Chondrocyte (in vitro differentiated cells): ENCODE results near the gene ZNF480. TPM values are rescaled to one million over a fixed set of nuclear protein-coding genes. Genes with fewer than 3 reads are reported as not detected.

Experiments used
- DNase-seq: peaks from one replicate; pipeline ENCODE4 v3.0.0; 2021; ENCODE audit warnings: mixed read lengths, low spot score
- H3K27ac Mint-ChIP-seq: one replicate; pipeline ENCODE4 v1.8.0; 2021; ENCODE audit warnings: mild to moderate bottlenecking, moderate library complexity, mixed read lengths; ENCODE audit not compliant: unreplicated experiment
- H3K27me3 Mint-ChIP-seq: 2 replicates; pipeline ENCODE4 v1.8.0; 2021; ENCODE audit warnings: low read depth, mixed read lengths
- H3K36me3 Mint-ChIP-seq: 2 replicates; pipeline ENCODE4 v1.8.0; 2021; ENCODE audit warnings: low read depth, mixed read lengths
- H3K4me1 Mint-ChIP-seq: 2 replicates; pipeline ENCODE4 v1.8.0; 2021; ENCODE audit warnings: low read depth, mild to moderate bottlenecking, mixed read lengths
- H3K4me3 Mint-ChIP-seq: one replicate; pipeline ENCODE4 v1.8.0; 2021; ENCODE audit warnings: mild to moderate bottlenecking, moderate library complexity, mixed read lengths; ENCODE audit not compliant: unreplicated experiment
- H3K9me3 Mint-ChIP-seq: 2 replicates; pipeline ENCODE4 v1.8.0; 2021; ENCODE audit warnings: low read depth, mixed read lengths
- total RNA-seq: library from RNA; stranded (reverse); gene quantifications from 3 replicates; pipeline ENCODE4 v1.2.1, GENCODE V29; 2021
- TF ChIP-seq, protein P1 (sequence below): fragments of 200-600 bp; sonication (generic); IDR thresholded peaks from 2 replicates; pipeline ENCODE4 v1.5.0; 2021; ENCODE audit warnings: antibody characterized with exemption, mild to moderate bottlenecking, moderate library complexity

Gene ZNF480
- total RNA-seq, 1 donor from 2014 or later, result 10.0 TPM

DNA sequence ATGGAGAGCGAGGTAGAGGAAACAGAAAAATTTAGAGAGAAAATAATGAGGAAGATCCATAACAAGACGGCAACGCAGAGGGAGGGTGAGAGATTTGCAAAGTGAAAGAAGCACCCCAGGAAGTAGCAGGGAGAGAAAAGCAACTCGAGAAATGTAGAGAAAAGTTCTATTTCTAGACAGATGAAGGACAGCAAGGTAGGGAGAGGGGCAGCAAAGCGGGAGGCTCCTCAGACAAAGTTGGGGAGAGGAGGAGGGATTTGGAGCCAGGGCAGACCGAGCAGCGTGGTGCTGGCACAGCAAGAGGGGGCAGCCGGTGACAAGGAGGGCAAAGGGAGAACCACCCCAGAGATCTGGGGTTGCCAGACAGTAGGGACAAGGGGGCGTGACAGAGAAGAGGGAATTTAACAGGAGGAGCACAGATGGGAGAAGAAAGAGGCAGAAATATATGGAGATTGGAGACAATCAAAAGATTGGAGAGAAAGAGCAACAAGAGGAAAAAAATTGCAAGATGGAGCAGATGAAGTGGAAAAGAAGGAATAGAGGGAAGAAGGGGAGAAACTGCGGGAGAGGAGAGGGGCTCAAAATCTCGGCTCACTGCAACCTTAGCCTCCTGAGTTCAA lies 26.6 kb upstream of the ZNF480 start:
- Mint-ChIP-seq H3K9me3 (no peaks in the 10 kb centered on the region), H3K36me3 (peaks cover 13% of the 10 kb centered on the region), H3K27me3 (no peaks in the 10 kb centered on the region), H3K4me1 (peaks cover 32% of the 10 kb centered on the region), H3K4me3 (peak overlapping the region; percentile 100), H3K27ac (peak overlapping the region; percentile 98)
- TF ChIP-seq, protein P1, sequence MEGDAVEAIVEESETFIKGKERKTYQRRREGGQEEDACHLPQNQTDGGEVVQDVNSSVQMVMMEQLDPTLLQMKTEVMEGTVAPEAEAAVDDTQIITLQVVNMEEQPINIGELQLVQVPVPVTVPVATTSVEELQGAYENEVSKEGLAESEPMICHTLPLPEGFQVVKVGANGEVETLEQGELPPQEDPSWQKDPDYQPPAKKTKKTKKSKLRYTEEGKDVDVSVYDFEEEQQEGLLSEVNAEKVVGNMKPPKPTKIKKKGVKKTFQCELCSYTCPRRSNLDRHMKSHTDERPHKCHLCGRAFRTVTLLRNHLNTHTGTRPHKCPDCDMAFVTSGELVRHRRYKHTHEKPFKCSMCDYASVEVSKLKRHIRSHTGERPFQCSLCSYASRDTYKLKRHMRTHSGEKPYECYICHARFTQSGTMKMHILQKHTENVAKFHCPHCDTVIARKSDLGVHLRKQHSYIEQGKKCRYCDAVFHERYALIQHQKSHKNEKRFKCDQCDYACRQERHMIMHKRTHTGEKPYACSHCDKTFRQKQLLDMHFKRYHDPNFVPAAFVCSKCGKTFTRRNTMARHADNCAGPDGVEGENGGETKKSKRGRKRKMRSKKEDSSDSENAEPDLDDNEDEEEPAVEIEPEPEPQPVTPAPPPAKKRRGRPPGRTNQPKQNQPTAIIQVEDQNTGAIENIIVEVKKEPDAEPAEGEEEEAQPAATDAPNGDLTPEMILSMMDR, result peak; percentile 7
- no peak for DNase-seq

DNA sequence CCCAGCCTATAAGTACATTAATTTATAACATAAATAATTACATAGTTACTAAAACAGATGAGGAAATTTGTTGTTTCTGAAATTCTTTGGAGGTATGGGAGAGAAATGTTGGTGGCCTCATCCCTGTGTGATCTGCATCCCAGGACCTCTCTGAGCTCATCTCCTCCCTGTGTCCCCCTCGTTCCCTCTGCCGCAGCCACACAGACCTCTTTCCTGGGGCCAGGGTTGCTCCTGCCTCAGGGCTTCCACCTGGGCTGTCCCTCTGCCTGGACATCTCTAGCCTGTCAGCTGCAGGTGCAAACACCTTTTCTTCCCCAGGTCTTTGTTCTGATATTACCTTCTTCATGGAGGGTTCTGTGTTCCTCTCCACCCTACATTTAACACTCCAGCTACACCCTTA lies 23.7 kb upstream of the ZNF480 start:
- Mint-ChIP-seq H3K36me3 (peaks cover 17% of the 10 kb centered on the region), H3K27ac (no peak overlapping the region), H3K27me3 (no peaks in the 10 kb centered on the region), H3K4me3 (no peak overlapping the region), H3K9me3 (no peaks in the 10 kb centered on the region), H3K4me1 (peaks cover 41% of the 10 kb centered on the region)
- DNase-seq, result no peak
- TF ChIP-seq, protein P1, result no peak

DNA sequence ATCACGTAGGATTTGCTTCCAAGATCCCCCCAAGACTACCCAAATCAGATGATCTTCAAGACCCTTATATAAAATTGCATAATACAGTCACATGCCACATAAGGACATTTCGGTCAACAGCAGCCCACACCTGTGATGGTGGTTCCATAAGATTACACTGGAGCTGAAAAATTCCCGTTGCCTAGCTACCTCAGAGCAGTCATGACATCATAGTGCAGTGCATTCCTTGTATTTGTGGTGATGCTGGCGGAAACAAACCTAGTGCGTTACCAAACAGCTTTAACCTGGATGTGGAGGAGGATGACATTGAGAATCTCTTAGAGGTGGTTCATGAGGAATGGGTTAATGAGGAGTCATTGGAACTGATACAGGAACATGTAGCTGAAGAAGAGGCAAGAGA lies 22.8 kb upstream of the ZNF480 start:
- no peak for DNase-seq
- Mint-ChIP-seq H3K9me3 (peaks cover 4% of the 10 kb centered on the region), H3K27ac (no peak overlapping the region), H3K4me3 (no peak overlapping the region), H3K4me1 (peaks cover 37% of the 10 kb centered on the region), H3K36me3 (peaks cover 21% of the 10 kb centered on the region), H3K27me3 (no peaks in the 10 kb centered on the region)
- TF ChIP-seq, protein P1, result no peak

DNA sequence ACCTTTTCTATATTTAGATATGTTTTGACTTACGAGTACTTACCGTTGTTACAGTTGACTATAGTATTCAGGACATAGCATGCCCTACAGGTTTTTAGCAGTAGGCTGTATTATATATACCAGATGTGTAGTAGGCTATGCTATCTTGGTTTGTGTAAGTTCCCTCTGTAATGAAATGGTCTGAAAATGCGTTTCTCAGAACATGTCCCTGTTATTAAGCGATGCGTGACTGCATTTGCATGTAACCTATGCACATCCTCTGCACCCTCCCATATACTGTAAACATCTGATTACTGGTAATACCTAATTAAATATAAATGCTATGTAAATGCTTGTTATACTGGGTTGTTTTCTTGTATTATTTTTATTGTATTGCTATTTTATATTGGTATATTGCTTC lies 21.0 kb upstream of the ZNF480 start:
- peaks cover 6% of the 10 kb centered on the region for H3K9me3 Mint-ChIP-seq
- H3K27ac Mint-ChIP-seq, result no peak overlapping the region
- TF ChIP-seq, protein P1, result no peak
- H3K36me3 Mint-ChIP-seq, result peaks cover 16% of the 10 kb centered on the region
- no peak for DNase-seq
- no peak overlapping the region for H3K4me3 Mint-ChIP-seq
- H3K27me3 Mint-ChIP-seq, result no peaks in the 10 kb centered on the region
- H3K4me1 Mint-ChIP-seq, result peaks cover 26% of the 10 kb centered on the region

DNA sequence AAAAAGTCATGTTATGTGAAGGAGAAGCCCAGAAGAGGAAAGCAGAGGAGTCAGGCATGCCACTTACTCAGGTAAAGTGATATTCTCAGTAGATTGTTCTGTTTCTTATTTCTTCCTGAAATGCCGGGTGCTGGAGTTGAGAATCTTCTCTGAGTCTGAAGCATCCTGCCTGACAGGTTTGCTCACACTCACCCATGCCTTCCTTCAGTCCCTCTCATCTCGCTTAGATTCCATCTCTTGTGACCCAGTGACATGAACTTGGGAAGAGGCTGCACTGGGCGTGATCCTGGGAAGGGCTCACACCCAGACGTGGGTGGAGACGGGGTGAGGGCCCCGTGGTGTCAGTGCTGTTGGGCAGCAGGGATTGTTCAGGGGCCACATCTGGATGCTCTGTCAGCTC lies 19.5 kb upstream of the ZNF480 start:
- H3K36me3 Mint-ChIP-seq, result peaks cover 13% of the 10 kb centered on the region
- TF ChIP-seq, protein P1, result no peak
- H3K27me3 Mint-ChIP-seq, result no peaks in the 10 kb centered on the region
- H3K27ac Mint-ChIP-seq, result no peak overlapping the region
- peaks cover 16% of the 10 kb centered on the region for H3K4me1 Mint-ChIP-seq
- no peak overlapping the region for H3K4me3 Mint-ChIP-seq
- H3K9me3 Mint-ChIP-seq, result peaks cover 6% of the 10 kb centered on the region
- DNase-seq, result no peak
